Thyroid gland (tissue), 4 donors: ENCODE results near the gene FAT2.

Experiments
- POLR2A ChIP-seq, 2 donors: fragments of 450-650 bp; IDR thresholded peaks; one replicate each; pipeline ENCODE4 v1.6.1; 2017; ENCODE audit warnings: antibody characterized with exemption in 2 of 2, mild to moderate bottlenecking in 2 of 2, moderate library complexity in 1 of 2
- TF ChIP-seq, protein P1 (sequence below), 6 experiments: fragments of 200-600 bp in 3 of 6; fragments of 450-650 bp in 3 of 6; sonication (generic) in 3 of 6; IDR thresholded peaks; one replicate each; pipeline ENCODE4 v1.5.1; 2016 to 2019; ENCODE audit warnings: antibody characterized with exemption in 6 of 6, mild to moderate bottlenecking in 2 of 6, inconsistent platforms in 1 of 6, moderate library complexity in 1 of 6

DNA sequence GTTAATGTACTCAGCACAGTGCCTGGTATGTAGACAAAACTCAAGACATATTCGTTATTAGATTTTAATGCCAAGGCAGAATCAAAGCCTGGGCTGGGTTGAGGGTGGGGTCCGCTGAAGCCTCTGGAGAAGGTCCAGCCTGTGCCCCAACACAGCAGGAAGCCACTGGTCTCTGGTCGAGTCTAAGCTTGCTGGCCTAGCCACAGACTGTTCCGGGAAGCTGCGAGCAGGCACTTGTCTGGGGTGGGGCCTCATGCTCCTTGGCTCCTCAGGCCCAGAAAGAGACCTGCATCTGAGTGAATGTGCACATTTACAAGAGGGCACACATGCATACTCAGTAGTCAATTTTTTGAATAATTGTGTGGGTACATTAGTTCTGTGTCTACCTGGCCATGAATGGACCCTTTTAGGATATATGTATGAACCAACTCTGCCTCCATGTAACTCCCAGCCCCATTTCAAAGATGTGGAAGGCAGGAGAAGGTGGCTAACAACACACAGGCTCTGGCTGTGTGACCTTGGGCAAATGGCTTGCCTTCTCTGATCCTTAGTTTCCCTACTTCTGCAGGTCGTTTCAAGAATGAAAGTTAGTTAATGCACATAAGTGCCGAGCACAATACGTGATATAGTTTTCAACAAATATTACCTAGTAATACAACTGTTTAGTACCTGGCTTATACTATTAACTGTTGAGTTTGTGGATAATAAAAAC lies 18.3 kb downstream of the FAT2 start:
- TF ChIP-seq, protein P1, sequence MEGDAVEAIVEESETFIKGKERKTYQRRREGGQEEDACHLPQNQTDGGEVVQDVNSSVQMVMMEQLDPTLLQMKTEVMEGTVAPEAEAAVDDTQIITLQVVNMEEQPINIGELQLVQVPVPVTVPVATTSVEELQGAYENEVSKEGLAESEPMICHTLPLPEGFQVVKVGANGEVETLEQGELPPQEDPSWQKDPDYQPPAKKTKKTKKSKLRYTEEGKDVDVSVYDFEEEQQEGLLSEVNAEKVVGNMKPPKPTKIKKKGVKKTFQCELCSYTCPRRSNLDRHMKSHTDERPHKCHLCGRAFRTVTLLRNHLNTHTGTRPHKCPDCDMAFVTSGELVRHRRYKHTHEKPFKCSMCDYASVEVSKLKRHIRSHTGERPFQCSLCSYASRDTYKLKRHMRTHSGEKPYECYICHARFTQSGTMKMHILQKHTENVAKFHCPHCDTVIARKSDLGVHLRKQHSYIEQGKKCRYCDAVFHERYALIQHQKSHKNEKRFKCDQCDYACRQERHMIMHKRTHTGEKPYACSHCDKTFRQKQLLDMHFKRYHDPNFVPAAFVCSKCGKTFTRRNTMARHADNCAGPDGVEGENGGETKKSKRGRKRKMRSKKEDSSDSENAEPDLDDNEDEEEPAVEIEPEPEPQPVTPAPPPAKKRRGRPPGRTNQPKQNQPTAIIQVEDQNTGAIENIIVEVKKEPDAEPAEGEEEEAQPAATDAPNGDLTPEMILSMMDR (IDR thresholded peaks at IDR 0.05), result no peak
- TF ChIP-seq POLR2A (IDR thresholded peaks at IDR 0.05), result no peak
